Trophoblast cell (in vitro differentiated cells and primary cell): ENCODE measurements around the gene ASB2.

Experiments
- DNase-seq, 2 donors: peaks; one replicate each; pipeline ENCODE4 v3.0.0-alpha.2; 2016
- H2AFZ ChIP-seq: 2 replicates; pipeline ENCODE4 v1.6.1; 2013; ENCODE audit warnings: low read length, moderate library complexity, mild to moderate bottlenecking; ENCODE audit not compliant: insufficient read depth, poor library complexity
- H2AK5ac ChIP-seq: 2 replicates; pipeline ENCODE4 v1.6.1; 2013; ENCODE audit warnings: mild to moderate bottlenecking, low read length
- H2BK120ac ChIP-seq: 2 replicates; pipeline ENCODE4 v1.6.1; 2013; ENCODE audit warnings: low read length, mild to moderate bottlenecking, moderate library complexity; ENCODE audit not compliant: insufficient read depth, poor library complexity
- H2BK12ac ChIP-seq: 2 replicates; pipeline ENCODE4 v1.6.1; 2013; ENCODE audit warnings: mild to moderate bottlenecking, low read length, moderate library complexity
- H2BK5ac ChIP-seq: 2 replicates; pipeline ENCODE4 v1.6.1; 2013; ENCODE audit warnings: low read length, low read depth, moderate library complexity, mild to moderate bottlenecking; ENCODE audit not compliant: poor library complexity
- H3K14ac ChIP-seq: 2 replicates; pipeline ENCODE4 v1.6.1; 2013; ENCODE audit warnings: mild to moderate bottlenecking, low read length
- H3K18ac ChIP-seq: 2 replicates; pipeline ENCODE4 v1.6.1; 2013; ENCODE audit warnings: mild to moderate bottlenecking, low read length
- H3K23ac ChIP-seq: 2 replicates; pipeline ENCODE4 v1.6.1; 2013; ENCODE audit warnings: low read length
- H3K27ac ChIP-seq: 2 replicates; pipeline ENCODE4 v1.5.1; 2013; ENCODE audit warnings: low read depth, mild to moderate bottlenecking, inconsistent platforms, low read length, moderate library complexity
- H3K27me3 ChIP-seq: 2 replicates; pipeline ENCODE4 v1.6.1; 2013; ENCODE audit warnings: inconsistent platforms, mild to moderate bottlenecking, low read length, moderate library complexity; ENCODE audit not compliant: insufficient read depth
- H3K36me3 ChIP-seq, 2 experiments: 1 replicate in 1 of 2; 2 replicates in 1 of 2; pipeline ENCODE4 v1.6.1; 2013; ENCODE audit warnings: low read length in 2 of 2, mild to moderate bottlenecking in 2 of 2, moderate library complexity in 1 of 2; ENCODE audit not compliant: insufficient read depth in 2 of 2, control insufficient read depth in 1 of 2
- H3K4ac ChIP-seq: 2 replicates; pipeline ENCODE4 v1.6.1; 2013; ENCODE audit warnings: low read depth, mild to moderate bottlenecking, low read length, moderate library complexity
- H3K4me1 ChIP-seq, 2 experiments: 1 replicate in 1 of 2; 2 replicates in 1 of 2; pipeline ENCODE4 v1.6.1; 2013; ENCODE audit warnings: low read length in 2 of 2, mild to moderate bottlenecking in 2 of 2, moderate library complexity in 1 of 2; ENCODE audit not compliant: insufficient read depth in 2 of 2, control insufficient read depth in 1 of 2
- H3K4me2 ChIP-seq: 2 replicates; pipeline ENCODE4 v1.6.1; 2013; ENCODE audit warnings: inconsistent platforms, mild to moderate bottlenecking, low read length, moderate library complexity
- H3K4me3 ChIP-seq: 2 replicates; pipeline ENCODE4 v1.5.1; 2013; ENCODE audit warnings: mild to moderate bottlenecking, low read depth, low read length, inconsistent platforms
- H3K79me1 ChIP-seq: one replicate; pipeline ENCODE4 v1.6.1; 2013; ENCODE audit warnings: low read length
- H3K79me2 ChIP-seq: 2 replicates; pipeline ENCODE4 v1.6.1; 2013; ENCODE audit warnings: low read length, mild to moderate bottlenecking; ENCODE audit not compliant: control insufficient read depth, insufficient read depth, poor library complexity
- H3K9ac ChIP-seq: 2 replicates; pipeline ENCODE4 v1.6.1; 2013; ENCODE audit warnings: mild to moderate bottlenecking, low read length
- H3K9me3 ChIP-seq: 2 replicates; pipeline ENCODE4 v1.6.1; 2013; ENCODE audit warnings: low read depth, mild to moderate bottlenecking, control low read depth, inconsistent platforms, low read length; ENCODE audit not compliant: insufficient read depth
- H4K12ac ChIP-seq: 2 replicates; pipeline ENCODE4 v1.6.1; 2013; ENCODE audit warnings: low read depth, mild to moderate bottlenecking, low read length, moderate library complexity
- H4K8ac ChIP-seq: 2 replicates; pipeline ENCODE4 v1.6.1; 2013; ENCODE audit warnings: low read depth, mild to moderate bottlenecking, low read length, moderate library complexity
- H4K91ac ChIP-seq: one replicate; pipeline ENCODE4 v1.6.1; 2013; ENCODE audit warnings: low read depth, mild to moderate bottlenecking, low read length, moderate library complexity
- WGBS: extraction: QIAGEN DNeasy Blood & Tissue Kit; methylation state at CpG from one replicate; pipeline ENCODE4 v1.1.7; 2013; ENCODE audit warnings: missing lambda C conversion rate; ENCODE audit not compliant: insufficient read length, insufficient coverage; ENCODE audit errors: extremely low coverage; 5-methylcytosine and 5-hydroxymethylcytosine counted together

Gene ASB2

GRCh38 chr14:93987815-93988476, 11.6 kb upstream of the ASB2 start:
- Histone ChIP-seq H3K4me2 (no peak overlapping the region), H3K4ac (no peak overlapping the region), H4K91ac (no peak overlapping the region), H3K36me3 (no peaks in the 10 kb centered on the region), H3K79me2 (no peaks in the 10 kb centered on the region), H3K27ac (no peak overlapping the region), H3K14ac (no peak overlapping the region), H2BK5ac (no peak overlapping the region), H3K4me3 (no peak overlapping the region), H3K9me3 (no peaks in the 10 kb centered on the region), H2BK12ac (no peak overlapping the region), H4K8ac (no peak overlapping the region), H3K23ac (no peak overlapping the region), H2BK120ac (no peak overlapping the region), H3K9ac (no peak overlapping the region), H3K79me1 (no peaks in the 10 kb centered on the region), H3K18ac (no peak overlapping the region), H3K4me1 (peaks cover 6 to 9% of the 10 kb centered on the region in 2 experiments), H2AFZ (no peak overlapping the region), H2AK5ac (no peak overlapping the region), H4K12ac (no peak overlapping the region), H3K27me3 (no peaks in the 10 kb centered on the region)
- no peak for DNase-seq
- WGBS: no CpG with 5 or more reads among the region's 3 CpGs

- no peak for DNase-seq
- Histone ChIP-seq H3K4ac (no peak overlapping the region), H2AK5ac (no peak overlapping the region), H3K36me3 (no peaks in the 10 kb centered on the region), H3K27me3 (no peaks in the 10 kb centered on the region), H3K79me1 (no peaks in the 10 kb centered on the region), H4K12ac (no peak overlapping the region), H3K79me2 (no peaks in the 10 kb centered on the region), H2BK120ac (no peak overlapping the region), H2BK12ac (no peak overlapping the region), H2AFZ (no peak overlapping the region), H4K91ac (no peak overlapping the region), H3K9me3 (no peaks in the 10 kb centered on the region), H2BK5ac (no peak overlapping the region), H3K14ac (no peak overlapping the region), H4K8ac (no peak overlapping the region), H3K4me3 (no peak overlapping the region), H3K9ac (no peak overlapping the region), H3K18ac (no peak overlapping the region), H3K4me2 (no peak overlapping the region), H3K23ac (no peak overlapping the region), H3K4me1 (peaks cover 6 to 9% of the 10 kb centered on the region in 2 experiments), H3K27ac (no peak overlapping the region)
- no CpG with 5 or more reads among the region's 12 CpGs for WGBS
Measured at GRCh38 chr14:93987376-93987775, 11.0 kb upstream of the ASB2 start.

GRCh38 chr14:93986955-93987354, 10.6 kb upstream of the ASB2 start:
- no peaks in the 10 kb centered on the region for H3K27me3 ChIP-seq

GRCh38 chr14:93984987-93985410, 8.6 kb upstream of the ASB2 start:
- DNase-seq: peak in 1 of 2 donors; percentile 53
- H3K4ac ChIP-seq: no peak overlapping the region
- H3K36me3 ChIP-seq: no peaks in the 10 kb centered on the region
- no peaks in the 10 kb centered on the region for H3K79me1 ChIP-seq
- H3K4me3 ChIP-seq: no peak overlapping the region
- H3K9me3 ChIP-seq: no peaks in the 10 kb centered on the region
- H2BK120ac ChIP-seq: no peak overlapping the region
- no CpG with 5 or more reads among the region's 7 CpGs for WGBS
- no peak overlapping the region for H4K8ac ChIP-seq
- H3K79me2 ChIP-seq: no peaks in the 10 kb centered on the region
- H3K18ac ChIP-seq: no peak overlapping the region
- no peak overlapping the region for H2AK5ac ChIP-seq
- H2BK12ac ChIP-seq: no peak overlapping the region
- H3K4me2 ChIP-seq: no peak overlapping the region
- no peak overlapping the region for H4K12ac ChIP-seq
- H4K91ac ChIP-seq: no peak overlapping the region
- no peak overlapping the region for H2BK5ac ChIP-seq
- H3K27ac ChIP-seq: no peak overlapping the region
- no peak overlapping the region for H3K9ac ChIP-seq
- H3K23ac ChIP-seq: no peak overlapping the region
- no peak overlapping the region for H3K14ac ChIP-seq
- H3K27me3 ChIP-seq: no peaks in the 10 kb centered on the region
- H3K4me1 ChIP-seq: peaks cover 6 to 9% of the 10 kb centered on the region in 2 experiments
- H2AFZ ChIP-seq: no peak overlapping the region

More at GRCh38 chr14:93986955-93987354, 10.6 kb upstream of the ASB2 start:
- no peaks in the 10 kb centered on the region for H3K36me3 ChIP-seq
- no peaks in the 10 kb centered on the region for H3K79me1 ChIP-seq
- no peak overlapping the region for H4K12ac ChIP-seq
- no peak overlapping the region for H2BK120ac ChIP-seq
- no peak overlapping the region for H3K14ac ChIP-seq
- H3K27ac ChIP-seq: no peak overlapping the region
- no peak overlapping the region for H2AK5ac ChIP-seq
- no peak overlapping the region for H3K9ac ChIP-seq
- H3K9me3 ChIP-seq: no peaks in the 10 kb centered on the region
- no peak overlapping the region for H3K4me3 ChIP-seq
- H2BK5ac ChIP-seq: no peak overlapping the region
- no peak overlapping the region for H3K4ac ChIP-seq
- H4K8ac ChIP-seq: no peak overlapping the region
- WGBS: no CpG with 5 or more reads among the region's 9 CpGs
- H4K91ac ChIP-seq: no peak overlapping the region
- no peak for DNase-seq
- H2BK12ac ChIP-seq: no peak overlapping the region
- H3K4me2 ChIP-seq: no peak overlapping the region
- H3K18ac ChIP-seq: no peak overlapping the region
- H3K79me2 ChIP-seq: no peaks in the 10 kb centered on the region
- no peak overlapping the region for H3K23ac ChIP-seq
- H3K4me1 ChIP-seq: peaks cover 6 to 9% of the 10 kb centered on the region in 2 experiments
- H2AFZ ChIP-seq: no peak overlapping the region
